Ammon's horn (tissue), 1 donor: Measurements from ENCODE around the gene PRKG1.

Source experiments
- DNase-seq: peaks from one replicate; pipeline ENCODE4 v3.0.0-alpha.2; 2016; ENCODE audit warnings: low spot score

Gene PRKG1

DNA sequence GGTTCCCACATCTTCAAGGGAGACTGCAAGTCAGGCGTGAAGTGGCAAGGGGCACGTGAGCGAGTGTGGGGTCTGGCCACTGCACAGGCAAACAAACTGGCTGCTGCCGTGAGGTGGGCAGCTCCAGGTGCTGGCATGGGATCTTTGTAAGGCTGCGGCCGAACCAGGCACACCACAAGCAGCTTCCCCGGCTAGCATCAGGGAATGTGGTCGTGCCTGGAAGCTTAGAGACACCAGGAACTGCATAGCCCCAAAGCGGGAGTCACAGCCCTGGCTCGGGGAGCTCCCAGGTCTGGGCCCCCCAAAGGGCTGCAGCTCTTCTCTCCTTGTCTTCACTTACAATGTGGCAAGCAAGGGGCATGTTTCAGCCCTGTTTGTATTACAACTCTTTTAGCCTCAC is 988.9 kb downstream of the PRKG1 start:
- DNase-seq: no peak

DNA sequence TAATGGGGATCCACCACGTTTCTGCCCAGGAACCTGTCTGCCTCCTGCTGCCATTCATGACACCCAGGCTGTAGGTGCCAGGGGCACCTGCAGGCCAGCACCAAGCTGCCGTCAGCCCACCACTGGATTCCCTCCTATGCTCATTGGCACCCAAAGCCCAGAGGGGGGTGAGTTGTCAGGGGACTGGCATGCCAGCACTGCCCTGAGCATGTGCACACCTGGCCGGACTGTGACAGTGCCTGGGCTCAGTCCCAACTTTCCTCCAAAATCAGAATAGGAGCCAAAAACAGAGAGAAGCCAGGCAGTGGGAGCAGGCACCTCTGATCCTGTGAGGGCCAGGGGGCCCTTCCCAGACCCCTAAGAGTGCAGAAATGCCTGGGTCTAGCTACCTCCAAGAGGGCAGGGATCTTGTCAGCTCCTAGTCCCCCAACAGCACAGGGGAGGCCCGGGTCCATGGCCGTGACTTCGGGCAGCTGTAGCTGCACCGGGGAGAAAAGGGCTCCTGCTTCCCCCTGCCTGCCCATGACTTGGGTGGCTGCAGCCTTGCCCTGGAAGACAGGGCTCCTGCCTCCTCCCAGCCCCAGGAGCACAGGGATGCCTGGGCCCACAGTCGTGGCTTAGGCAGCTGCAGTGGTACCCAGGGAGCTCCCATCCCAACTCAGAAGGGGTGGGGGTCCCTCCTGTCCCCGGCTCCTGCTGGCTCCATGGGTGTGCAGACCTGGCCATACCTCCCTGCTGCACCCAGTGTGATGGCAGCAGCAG is 990.0 kb downstream of the PRKG1 start:
- no peak for DNase-seq

DNA sequence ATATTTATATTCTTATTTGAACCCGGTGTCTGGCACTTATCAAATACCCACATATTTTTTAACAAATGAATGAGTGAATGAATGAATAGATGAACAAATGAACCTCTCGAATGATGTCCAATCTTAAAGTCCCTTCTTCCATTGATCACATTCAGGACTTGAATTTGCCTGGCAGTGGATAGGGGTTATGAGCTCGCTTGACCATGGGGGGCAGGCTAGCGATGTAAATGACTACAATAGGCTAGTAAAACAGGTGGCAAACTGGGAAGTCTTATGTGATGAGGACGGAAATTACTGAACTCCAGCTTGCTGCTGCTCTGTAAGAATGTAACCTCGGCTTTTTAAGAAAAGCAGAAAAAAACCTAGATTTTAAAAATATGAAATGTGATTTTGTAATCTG is 992.1 kb downstream of the PRKG1 start:
- no peak for DNase-seq

DNA sequence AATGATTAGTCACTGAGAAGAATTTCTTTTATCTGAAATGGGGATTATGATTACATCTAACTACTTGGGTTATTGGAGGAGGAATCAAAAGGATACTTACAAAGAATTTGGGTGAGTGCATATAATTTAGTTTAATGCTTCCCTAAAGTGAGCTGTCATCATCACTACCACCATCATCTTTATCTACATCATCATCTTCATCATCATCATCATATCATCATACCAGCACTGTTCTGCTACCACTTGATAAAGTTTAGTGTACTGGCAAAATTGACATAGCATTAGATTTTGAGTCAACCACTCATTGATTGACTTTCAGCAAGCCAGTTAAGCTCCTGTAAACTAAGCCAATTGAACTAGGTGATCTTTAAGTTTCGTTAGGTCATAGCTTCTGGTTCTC is 994.2 kb downstream of the PRKG1 start:
- no peak for DNase-seq

DNA sequence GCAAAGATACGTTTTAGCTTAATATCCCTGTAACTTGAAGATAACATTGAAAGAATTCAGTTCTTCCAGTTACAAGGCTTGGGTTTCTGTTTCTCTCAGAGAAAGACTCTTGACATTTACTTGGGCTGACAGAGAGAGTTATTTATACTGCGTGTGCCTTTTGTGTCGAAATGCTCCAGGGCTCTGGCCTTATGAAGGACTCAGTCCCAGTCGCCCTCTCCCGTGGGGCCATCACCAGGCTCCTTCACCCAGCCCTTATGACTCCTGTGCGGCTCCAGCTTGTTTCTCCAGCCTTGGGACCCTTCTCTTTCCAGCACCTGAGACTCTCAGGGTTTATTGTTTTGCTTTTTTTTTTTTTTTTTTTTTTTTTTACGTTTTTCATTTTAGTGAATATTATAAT is 997.5 kb downstream of the PRKG1 start:
- DNase-seq: no peak

DNA sequence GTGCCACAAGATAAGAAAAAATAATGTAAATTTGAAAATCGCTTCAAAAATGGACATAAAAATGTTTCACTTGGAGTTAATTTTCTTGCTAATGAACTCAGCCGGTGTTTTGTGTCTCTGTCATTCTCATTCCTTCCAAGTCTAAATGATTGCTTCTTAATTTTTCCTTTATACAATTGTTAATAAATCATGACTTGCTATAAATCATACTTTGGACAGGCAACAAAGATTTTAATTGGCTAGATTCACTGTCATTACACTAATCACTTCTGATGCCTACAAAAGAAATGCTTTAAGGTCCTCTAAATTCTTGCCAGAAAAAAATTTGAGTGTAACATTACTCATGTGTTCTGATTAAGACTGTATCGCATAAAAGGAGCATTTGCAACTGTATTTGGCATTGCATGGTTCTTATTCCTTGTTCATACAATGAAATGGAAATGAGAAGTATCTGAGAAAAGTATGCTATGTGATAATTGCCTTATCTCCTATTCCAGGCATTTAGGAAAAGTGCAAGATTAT is 1000.3 kb downstream of the PRKG1 start:
- no peak for DNase-seq

DNA sequence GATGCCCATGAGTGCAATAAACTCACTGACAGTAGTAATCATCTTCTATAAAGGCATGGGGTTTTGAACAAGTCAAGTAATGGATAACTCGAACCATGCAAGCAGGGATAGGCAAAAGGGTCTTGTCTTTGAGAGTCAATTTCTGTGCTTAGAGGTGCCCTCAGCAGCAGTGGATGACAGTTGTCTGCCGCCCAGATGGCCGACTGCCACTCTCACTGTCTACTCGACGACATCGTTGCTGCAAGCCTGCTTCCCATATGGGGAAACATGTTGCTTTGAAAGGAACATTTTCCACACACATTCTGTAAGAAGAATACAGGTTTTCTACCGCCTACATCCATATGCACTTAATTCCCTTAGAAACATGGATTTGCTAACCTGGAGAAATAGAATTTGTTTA is 1003.5 kb downstream of the PRKG1 start:
- peak; percentile 44 for DNase-seq

DNA sequence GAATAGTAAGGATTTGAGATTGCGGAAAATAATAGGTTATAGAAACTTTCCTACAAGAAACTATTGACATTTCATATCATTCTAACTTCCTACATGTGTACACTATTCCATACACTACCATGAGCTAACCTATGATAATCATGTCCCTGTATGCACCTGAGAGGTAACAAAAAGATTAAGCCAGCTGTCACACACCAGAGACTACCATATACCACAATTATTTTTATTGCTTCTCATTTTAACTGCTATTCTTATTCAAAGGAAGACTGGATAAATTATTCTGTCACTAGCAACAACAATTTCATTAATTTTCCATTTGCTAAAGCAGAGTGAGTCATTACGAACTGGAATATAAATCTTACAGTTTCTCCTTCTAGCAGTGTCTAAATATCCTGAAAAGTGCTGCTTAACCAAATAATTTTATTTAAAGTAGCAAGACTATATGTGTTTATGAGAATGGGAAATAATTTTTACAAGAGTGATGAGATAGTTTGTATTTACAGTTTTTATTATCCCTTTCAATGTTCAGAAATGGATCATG is 1004.2 kb downstream of the PRKG1 start:
- no peak for DNase-seq

DNA sequence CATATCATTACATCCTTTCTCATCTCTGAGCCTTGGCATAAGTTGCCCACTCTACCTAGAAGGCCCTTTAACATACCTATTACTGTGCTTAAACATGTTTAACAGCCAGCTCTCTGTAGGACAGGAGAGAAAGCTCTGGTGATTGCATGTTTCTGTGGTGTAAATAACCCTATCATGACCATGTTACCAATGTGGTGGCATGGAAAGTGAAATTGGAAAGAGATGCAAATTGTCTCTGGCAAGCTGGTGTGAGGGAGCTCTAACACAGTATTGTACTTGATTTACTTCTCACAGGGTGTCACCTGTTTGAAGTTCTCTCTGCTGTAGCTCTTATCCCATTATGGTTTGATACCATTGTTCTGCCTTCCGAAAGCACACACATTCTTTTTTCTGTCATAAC is 1008.0 kb downstream of the PRKG1 start:
- DNase-seq: no peak

DNA sequence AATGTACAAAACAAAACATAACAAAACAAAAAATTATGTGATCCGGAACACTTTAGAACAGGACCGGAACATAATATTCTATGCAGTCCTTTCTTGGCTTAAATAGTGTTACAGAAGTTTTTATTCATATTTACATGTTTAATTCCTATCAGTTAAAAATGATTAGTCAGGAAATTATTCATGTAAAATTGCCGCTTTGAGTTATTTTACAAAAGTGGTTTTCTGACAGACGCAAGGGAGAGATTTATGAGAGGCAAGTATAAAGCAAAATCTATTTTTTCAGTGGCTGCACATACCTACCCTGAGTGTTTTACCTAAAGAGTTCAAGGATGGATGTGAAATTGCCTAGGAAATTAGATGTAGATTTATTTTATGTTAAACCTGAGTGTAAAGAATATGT is 1009.1 kb downstream of the PRKG1 start:
- DNase-seq: no peak

DNA sequence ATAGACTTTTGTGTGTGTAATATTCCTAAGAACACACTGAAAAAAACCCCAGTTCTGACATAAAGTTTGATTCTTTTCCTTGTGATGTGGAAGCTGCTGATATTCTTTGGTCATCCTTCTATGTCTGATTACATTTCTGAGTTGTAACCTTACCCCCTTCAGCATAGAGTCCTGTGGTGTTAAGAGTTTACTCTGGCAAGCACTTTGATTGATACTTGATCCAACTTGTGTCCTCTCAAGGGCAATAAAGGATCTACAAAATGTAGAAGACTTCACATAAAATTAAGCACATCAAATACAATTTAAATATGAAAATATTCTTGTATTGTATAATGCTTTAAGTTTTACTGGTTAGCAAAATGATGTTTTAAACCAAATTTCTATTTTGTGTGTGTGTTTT is 1018.1 kb downstream of the PRKG1 start:
- no peak for DNase-seq

DNA sequence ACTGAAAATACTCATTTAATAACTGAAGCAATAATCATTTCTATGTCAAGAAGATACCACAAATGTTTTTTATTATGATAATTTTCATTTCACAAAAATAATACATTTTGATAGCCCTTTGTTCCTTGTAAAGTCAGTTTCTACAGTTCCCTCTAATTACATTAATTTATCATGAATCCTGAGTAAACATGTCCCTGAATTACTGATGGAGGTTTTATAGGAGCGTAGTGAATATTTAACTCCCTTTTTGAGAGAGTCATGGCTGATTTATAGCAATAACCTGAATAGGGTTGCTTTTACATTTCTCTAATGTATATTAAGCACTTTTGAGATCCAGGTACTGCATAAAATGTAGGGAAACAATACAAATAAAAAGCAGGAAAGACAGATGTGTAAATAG is 1023.8 kb downstream of the PRKG1 start:
- no peak for DNase-seq

DNA sequence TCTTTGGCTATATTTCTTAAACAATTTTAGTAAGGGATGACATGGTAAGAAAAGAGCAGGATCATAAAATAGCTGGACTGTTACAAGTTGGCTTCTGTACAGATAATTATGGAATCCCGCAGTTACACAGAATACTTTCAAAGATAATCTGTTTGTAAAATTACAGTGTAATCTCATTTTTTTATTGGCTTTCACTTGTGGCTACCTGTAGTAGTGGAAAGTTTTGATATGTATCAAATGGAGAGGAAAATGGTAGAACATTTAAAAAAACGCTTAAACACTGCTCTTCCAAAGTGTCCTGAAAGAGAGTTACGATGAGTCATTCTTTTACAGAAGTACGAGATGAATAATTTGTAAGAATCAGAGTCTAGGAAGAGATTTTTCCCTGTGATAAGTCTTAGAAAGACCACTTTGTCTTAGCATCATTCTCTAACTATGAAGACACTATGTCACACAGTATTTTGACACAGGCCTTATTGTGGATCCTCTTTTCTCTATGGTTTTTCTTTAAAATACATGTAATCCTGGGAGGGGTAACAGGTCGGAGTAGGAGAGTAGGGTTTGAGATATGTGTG is 1024.8 kb downstream of the PRKG1 start:
- DNase-seq: no peak

DNA sequence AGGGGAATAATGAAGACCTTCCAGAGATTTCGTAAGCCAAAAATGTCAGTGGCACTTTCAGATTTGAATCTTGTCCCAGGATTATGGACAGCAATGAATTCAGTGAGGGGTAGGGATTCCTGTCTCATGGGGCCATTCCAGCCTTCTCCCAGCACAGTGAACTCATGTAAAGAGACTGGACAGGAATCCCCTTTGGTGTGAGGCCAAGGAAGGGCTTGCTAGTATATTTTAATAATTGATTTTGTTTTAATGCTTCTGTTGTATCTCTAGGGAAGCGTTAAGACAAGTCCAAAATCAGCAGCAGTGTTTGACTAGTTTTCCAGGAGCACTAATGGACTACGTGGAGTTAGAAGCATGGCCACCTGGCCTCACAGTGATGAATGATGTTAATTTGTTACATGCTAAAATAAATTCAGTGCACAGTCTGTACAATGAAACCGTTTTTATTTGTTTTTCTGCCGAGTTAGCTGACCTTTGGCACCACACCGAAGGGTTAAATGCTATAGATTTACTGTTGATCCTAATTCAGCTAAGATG is 1025.8 kb downstream of the PRKG1 start:
- no peak for DNase-seq

DNA sequence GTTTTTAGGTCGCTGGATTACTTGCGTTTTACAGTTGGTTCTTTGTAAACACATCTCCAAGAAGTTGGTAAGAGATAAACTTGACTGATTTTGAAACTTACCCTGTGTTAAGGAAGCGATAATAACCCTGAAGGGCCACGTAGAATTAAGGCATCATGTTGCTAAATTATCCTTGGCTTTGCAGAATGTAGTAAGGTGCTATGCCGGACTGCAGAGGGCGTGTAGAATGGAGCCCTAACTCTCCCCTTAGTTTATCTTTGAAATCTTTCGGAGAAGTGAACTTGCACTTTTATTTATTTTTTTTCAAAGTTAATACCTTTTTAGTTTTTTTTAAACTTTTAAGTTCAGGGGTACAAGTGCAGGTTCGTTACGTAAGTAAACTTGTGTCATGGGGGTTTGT is 1031.0 kb downstream of the PRKG1 start:
- no peak for DNase-seq

DNA sequence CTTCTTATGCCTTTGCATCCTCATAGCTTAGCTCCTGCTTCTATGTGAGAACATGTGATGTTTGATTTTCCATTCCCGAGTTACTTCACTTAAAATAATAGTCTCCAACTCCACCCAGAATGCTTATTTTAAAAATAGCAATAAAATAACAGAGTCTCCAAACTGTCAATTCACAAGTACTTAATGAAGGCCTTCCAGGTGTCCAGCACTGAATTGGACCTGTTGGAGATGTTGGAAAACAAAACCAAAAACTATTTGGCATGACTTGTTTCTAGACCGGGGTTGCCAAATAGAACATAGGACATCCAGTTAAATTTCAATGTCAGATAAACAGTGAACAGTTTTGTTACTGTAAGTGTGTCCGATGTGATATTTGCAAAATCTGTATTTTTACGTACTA is 1031.7 kb downstream of the PRKG1 start:
- no peak for DNase-seq

DNA sequence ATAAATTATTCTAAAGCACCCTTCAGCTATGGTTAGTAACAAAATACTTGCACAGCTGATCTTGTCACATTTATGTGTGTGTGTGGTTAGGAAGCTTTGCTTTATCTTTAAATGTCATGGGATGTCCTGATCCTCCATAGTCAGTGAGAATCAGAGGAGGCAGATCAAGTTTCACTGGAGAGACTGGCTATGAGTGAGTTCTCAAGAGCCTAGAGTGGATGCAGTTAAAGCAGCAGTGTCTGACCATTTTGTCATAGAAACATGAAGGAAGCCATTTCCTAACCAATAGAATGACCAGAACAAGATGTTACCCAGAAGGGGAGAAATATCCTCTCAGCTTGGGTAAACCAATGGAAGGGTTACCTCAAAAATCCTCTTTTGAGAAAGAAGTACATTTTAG is 1032.6 kb downstream of the PRKG1 start:
- no peak for DNase-seq

DNA sequence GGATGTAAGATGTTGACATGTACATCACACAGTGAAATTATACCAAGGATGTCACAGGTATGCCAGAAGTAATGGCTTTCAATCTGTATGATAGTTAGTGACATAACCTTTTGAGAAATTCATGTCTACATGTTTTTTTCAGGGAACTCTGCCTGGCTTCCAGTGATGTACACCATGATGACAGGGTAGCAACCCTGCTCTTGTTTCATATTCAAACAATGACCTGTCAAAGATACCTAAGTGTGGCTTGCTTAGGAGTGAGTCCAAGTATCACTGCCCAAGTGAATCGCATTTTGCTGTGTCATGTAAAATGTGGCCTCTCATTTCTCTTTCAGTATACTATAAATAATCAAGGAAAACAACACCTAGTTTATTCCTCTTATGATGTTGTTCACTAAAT is 1033.9 kb downstream of the PRKG1 start:
- no peak for DNase-seq

DNA sequence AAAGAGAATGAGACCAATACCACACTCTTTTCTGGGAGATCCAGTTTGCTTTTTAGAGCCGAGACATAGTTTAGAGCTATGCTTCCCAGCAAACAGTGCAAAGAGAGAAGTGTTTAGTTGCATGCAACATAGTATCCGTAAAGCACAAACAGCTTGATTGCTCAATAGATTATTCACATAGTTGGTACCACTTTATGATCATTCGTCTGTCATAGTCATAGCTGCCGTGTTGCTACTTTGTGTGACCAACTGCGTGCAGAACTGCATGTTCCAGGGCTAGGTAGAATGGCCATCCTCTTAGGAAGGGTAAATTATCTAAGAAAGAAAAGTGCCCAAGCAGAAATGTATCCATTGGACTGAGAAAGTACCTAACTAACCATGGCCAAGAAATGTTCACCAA is 1036.3 kb downstream of the PRKG1 start:
- DNase-seq: no peak

DNA sequence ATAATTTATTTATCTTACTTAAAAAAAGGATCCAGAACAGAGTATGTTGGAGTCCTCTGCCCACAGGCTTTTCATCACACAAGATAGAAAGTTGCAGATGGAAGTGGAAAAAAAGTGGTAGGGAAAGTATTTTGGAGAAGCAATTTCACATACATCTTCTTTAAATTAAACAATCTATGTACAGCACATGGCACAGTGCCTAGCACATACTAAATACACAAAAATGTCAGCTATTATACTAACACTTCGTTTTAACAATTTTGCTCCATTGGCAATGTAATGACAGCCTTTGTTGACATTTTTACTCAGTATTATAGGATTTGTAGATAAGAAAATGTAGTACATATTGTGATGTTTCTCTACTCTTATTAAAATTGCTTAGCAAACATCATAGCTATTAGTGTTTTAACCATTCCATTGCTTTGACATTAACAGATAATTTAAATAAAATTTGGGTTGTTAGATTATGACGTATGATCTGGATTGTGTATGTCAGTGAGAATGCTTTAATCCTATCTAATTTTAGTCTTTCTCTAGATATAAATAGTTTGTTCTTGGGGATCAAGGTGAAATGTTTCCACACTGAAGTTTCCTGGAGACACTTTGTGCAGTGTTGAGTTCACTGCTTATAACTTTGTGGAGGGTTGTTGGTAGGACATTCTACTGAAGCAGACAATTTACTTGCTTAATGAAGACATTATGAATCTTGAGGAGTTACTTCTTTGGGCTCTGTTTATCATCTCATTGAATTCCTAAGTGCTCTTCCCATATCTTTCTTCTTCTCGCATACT is 1037.0 kb downstream of the PRKG1 start:
- no peak for DNase-seq

DNA sequence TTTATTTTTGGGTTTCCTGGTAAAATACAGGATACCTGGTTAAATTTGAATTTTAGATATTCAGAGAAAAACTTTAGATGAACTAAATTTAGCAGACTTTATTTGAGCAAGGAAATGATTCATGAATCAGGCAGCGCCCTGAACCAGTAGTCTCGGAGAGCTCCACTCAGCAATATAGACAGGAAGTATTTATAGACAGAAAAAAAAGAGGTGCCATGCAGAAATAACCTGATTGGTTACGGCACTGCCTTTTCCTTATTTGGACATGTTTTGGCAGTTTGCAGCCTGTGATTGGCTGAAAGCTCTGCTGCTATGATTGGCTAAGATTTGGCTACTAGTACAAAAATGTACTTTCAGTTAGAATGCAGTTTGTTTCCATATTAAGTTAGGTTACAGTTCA is 1041.5 kb downstream of the PRKG1 start:
- DNase-seq: no peak

DNA sequence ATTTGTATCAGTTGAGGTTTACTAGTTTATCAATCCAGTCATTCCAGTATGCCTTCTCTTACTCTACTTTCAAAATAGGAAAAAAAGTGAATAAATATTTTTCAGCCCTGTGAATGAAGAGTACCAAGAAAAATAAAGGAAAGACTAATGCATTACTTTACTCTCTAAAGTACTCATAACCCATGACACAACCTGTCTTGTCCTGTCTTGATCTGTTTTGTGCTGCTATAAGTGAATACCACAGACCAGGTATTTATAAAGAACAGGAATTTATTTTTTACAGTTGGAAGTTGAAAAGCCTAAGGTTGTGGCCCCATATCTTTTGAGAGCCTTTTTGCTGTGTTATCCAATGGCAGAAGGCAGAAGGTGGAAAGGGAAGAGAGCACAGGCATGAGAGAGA is 1045.2 kb downstream of the PRKG1 start:
- DNase-seq: no peak

DNA sequence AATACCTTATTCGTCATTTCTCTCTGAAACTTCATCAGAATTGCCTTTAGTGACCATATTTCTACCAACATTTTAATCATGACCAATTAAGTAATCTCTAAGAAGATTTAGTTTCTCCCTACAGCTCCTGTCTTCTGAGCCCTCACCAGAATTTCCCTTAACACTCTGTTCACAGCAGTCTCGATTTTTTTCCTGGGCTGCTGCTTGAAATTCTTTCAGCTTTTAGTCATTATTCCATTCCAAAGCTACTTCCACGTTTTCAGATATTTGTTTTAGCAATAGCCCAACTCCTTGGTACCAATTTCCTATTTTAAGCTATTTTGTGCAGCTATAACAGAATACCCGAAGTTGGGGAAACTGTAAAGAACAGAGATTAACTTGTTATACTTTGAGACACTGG is 1047.4 kb downstream of the PRKG1 start:
- no peak for DNase-seq
